Hepatocyte (in vitro differentiated cells): Measurements from ENCODE around the gene FAM110A. TPM values are rescaled to one million over a fixed set of nuclear protein-coding genes. Genes with fewer than 3 reads are reported as not detected.

Experiments used
- DNase-seq: peaks from one replicate; pipeline ENCODE4 v3.0.0-alpha.2; 2016; ENCODE audit warnings: low spot score
- H2AFZ ChIP-seq: fragments of 200-600 bp; sonication (generic); 2 replicates; pipeline ENCODE4 v1.6.0; 2016; ENCODE audit warnings: antibody characterized with exemption, mild to moderate bottlenecking
- H3K27ac ChIP-seq: fragments of 200-600 bp; sonication (generic); 2 replicates; pipeline ENCODE4 v1.5.1; 2016; ENCODE audit warnings: mild to moderate bottlenecking
- H3K27me3 ChIP-seq: fragments of 200-600 bp; sonication (generic); 2 replicates; pipeline ENCODE4 v1.6.1; 2016
- H3K36me3 ChIP-seq: fragments of 200-600 bp; sonication (generic); replicated peaks from 2 replicates; pipeline ENCODE4 v1.5.1; 2016; ENCODE audit warnings: low read depth; ENCODE audit not compliant: insufficient read depth
- H3K4me1 ChIP-seq: fragments of 200-600 bp; sonication (generic); 2 replicates; pipeline ENCODE4 v1.5.1; 2016; ENCODE audit warnings: mild to moderate bottlenecking, moderate library complexity; ENCODE audit not compliant: insufficient read depth
- H3K4me2 ChIP-seq: fragments of 200-600 bp; sonication (generic); 2 replicates; pipeline ENCODE4 v1.6.0; 2016
- H3K4me3 ChIP-seq: fragments of 200-600 bp; sonication (generic); 2 replicates; pipeline ENCODE4 v1.5.1; 2016; ENCODE audit warnings: mild to moderate bottlenecking
- H3K79me2 ChIP-seq: fragments of 200-600 bp; sonication (generic); 2 replicates; pipeline ENCODE4 v1.6.0; 2017; ENCODE audit warnings: mild to moderate bottlenecking
- H3K9me2 ChIP-seq: fragments of 200-600 bp; sonication (generic); replicated peaks from 2 replicates; pipeline ENCODE4 v1.6.0; 2017; ENCODE audit warnings: mild to moderate bottlenecking; ENCODE audit not compliant: insufficient read depth
- H3K9me3 ChIP-seq: fragments of 200-600 bp; sonication (generic); 2 replicates; pipeline ENCODE4 v1.5.1; 2016; ENCODE audit warnings: low read depth, mild to moderate bottlenecking
- H4K20me1 ChIP-seq: fragments of 200-600 bp; sonication (generic); 2 replicates; pipeline ENCODE4 v1.6.0; 2016; ENCODE audit warnings: mild to moderate bottlenecking; ENCODE audit not compliant: insufficient read depth, poor library complexity, severe bottlenecking
- CTCF ChIP-seq: fragments of 200-600 bp; sonication (generic); IDR thresholded peaks from 2 replicates; pipeline ENCODE4 v1.5.1; 2016; ENCODE audit warnings: antibody characterized with exemption, mild to moderate bottlenecking; ENCODE audit not compliant: poor library complexity
- EZH2 ChIP-seq: fragments of 200-600 bp; sonication (generic); IDR thresholded peaks from 2 replicates; pipeline ENCODE4 v1.6.1; 2016; ENCODE audit warnings: antibody characterized with exemption, mild to moderate bottlenecking, borderline replicate concordance
- EZH2phosphoT487 ChIP-seq: fragments of 200-600 bp; sonication (generic); IDR thresholded peaks from one replicate; pipeline ENCODE4 v1.6.1; 2018; ENCODE audit warnings: antibody characterized with exemption, mild to moderate bottlenecking, low read depth, moderate library complexity; ENCODE audit not compliant: unreplicated experiment, severe bottlenecking
- WGBS: methylation state at CpG from one replicate; pipeline ENCODE4 v1.1.6; 2016; ENCODE audit warnings: low lambda C conversion rate; ENCODE audit errors: missing lambda C conversion rate; 5-methylcytosine and 5-hydroxymethylcytosine counted together
- polyA plus RNA-seq: library from polyadenylated mRNA; unstranded; fragments of >200 nt; fragmentation: Nextera tagmentation; extraction: Ambion mirVana; gene quantifications from 2 replicates; pipeline ENCODE4 v1.2.1, GENCODE V29; 2016
- total RNA-seq: library from RNA; depleted of rRNA; stranded (reverse); fragments of >200 nt; gene quantifications from 2 replicates; pipeline ENCODE4 v1.2.3, GENCODE V29; 2014

Gene FAM110A
- total and polyA plus RNA-seq, 2 experiments from 2014 or later, result 4.6 to 6.1 TPM

GRCh38 chr20:856361-856775 lies 22.9 kb downstream of the FAM110A start:
- Histone ChIP-seq H3K4me2 (no peak overlapping the region), H4K20me1 (no peaks in the 10 kb centered on the region), H3K79me2 (no peaks in the 10 kb centered on the region), H3K4me3 (no peak overlapping the region), H3K4me1 (no peaks in the 10 kb centered on the region), H3K9me2 (no peaks in the 10 kb centered on the region), H3K9me3 (no peaks in the 10 kb centered on the region), H3K27me3 (no peaks in the 10 kb centered on the region), H3K27ac (no peak overlapping the region), H3K36me3 (no peaks in the 10 kb centered on the region), H2AFZ (no peak overlapping the region)
- TF ChIP-seq EZH2, result no peak
- no peak for TF ChIP-seq CTCF
- no peak for TF ChIP-seq EZH2phosphoT487
- WGBS, result 86% methylated on average over 12 of the region's 12 CpGs
- DNase-seq, result no peak

GRCh38 chr20:858011-858410 lies 24.5 kb downstream of the FAM110A start:
- TF ChIP-seq EZH2 (no peak), CTCF (no peak), EZH2phosphoT487 (no peak)
- H3K36me3 ChIP-seq, result no peaks in the 10 kb centered on the region
- 83% methylated on average over 5 of the region's 6 CpGs for WGBS
- no peaks in the 10 kb centered on the region for H3K9me3 ChIP-seq
- no peaks in the 10 kb centered on the region for H3K9me2 ChIP-seq
- no peaks in the 10 kb centered on the region for H3K79me2 ChIP-seq
- H3K27me3 ChIP-seq, result no peaks in the 10 kb centered on the region
- no peak overlapping the region for H3K4me2 ChIP-seq
- no peak for DNase-seq
- H3K4me3 ChIP-seq, result no peak overlapping the region
- no peaks in the 10 kb centered on the region for H3K4me1 ChIP-seq
- no peak overlapping the region for H3K27ac ChIP-seq
- H2AFZ ChIP-seq, result no peak overlapping the region
- no peaks in the 10 kb centered on the region for H4K20me1 ChIP-seq

- Histone ChIP-seq H2AFZ (no peak overlapping the region), H3K4me2 (no peak overlapping the region), H3K4me1 (no peaks in the 10 kb centered on the region), H3K79me2 (no peaks in the 10 kb centered on the region), H3K36me3 (no peaks in the 10 kb centered on the region), H3K9me2 (no peaks in the 10 kb centered on the region), H3K27ac (no peak overlapping the region), H3K4me3 (no peak overlapping the region), H3K9me3 (no peaks in the 10 kb centered on the region), H3K27me3 (no peaks in the 10 kb centered on the region), H4K20me1 (no peaks in the 10 kb centered on the region)
- no peak for DNase-seq
- WGBS, result 38% methylated on average over 3 of the region's 3 CpGs
- TF ChIP-seq EZH2, result no peak
- TF ChIP-seq CTCF, result no peak
- TF ChIP-seq EZH2phosphoT487, result no peak
Observed at GRCh38 chr20:859751-860231, 26.3 kb downstream of the FAM110A start.

- WGBS, result 90% methylated on average over 2 of the region's 2 CpGs
- TF ChIP-seq CTCF, result no peak
- TF ChIP-seq EZH2, result no peak
- no peak for TF ChIP-seq EZH2phosphoT487
- Histone ChIP-seq H3K4me2 (no peak overlapping the region), H3K4me3 (no peak overlapping the region), H3K4me1 (no peaks in the 10 kb centered on the region), H3K9me3 (no peaks in the 10 kb centered on the region), H3K27me3 (no peaks in the 10 kb centered on the region), H3K27ac (no peak overlapping the region), H4K20me1 (no peaks in the 10 kb centered on the region), H3K9me2 (no peaks in the 10 kb centered on the region), H3K79me2 (no peaks in the 10 kb centered on the region), H2AFZ (no peak overlapping the region), H3K36me3 (no peaks in the 10 kb centered on the region)
- no peak for DNase-seq
Observed at GRCh38 chr20:860891-861290, 27.4 kb downstream of the FAM110A start.
